WERI-Rb-1 (cell line): ENCODE results near the gene SRMS.
A peak's percentile ranks its signal among the peaks of the same experiment; 100 is the strongest.

Source experiments
- DNase-seq: peaks from one replicate; pipeline ENCODE4 v3.0.0-alpha.2; 2020
- H3K27ac ChIP-seq: fragments of 250-450 bp; sonication (Bioruptor Pico); 2 replicates; pipeline ENCODE4 v1.5.1; 2020; ENCODE audit warnings: mild to moderate bottlenecking, moderate library complexity
- H3K27me3 ChIP-seq: fragments of 250-450 bp; sonication (Bioruptor Pico); 2 replicates; pipeline ENCODE4 v1.5.1; 2021; ENCODE audit warnings: mild to moderate bottlenecking, low read depth, moderate library complexity; ENCODE audit not compliant: insufficient read depth, severe bottlenecking
- H3K36me3 ChIP-seq: fragments of 250-450 bp; sonication (Bioruptor Pico); 2 replicates; pipeline ENCODE4 v1.5.1; 2020; ENCODE audit warnings: mild to moderate bottlenecking, moderate library complexity
- H3K4me3 ChIP-seq: 2 replicates; pipeline ENCODE4 v1.5.1; 2011; ENCODE audit warnings: low read depth, mild to moderate bottlenecking, control low read depth, low read length
- H3K9me3 ChIP-seq: fragments of 250-450 bp; sonication (Bioruptor Pico); 2 replicates; pipeline ENCODE4 v1.5.1; 2021; ENCODE audit warnings: mild to moderate bottlenecking, moderate library complexity; ENCODE audit not compliant: severe bottlenecking
- CTCF ChIP-seq: IDR thresholded peaks from 2 replicates; pipeline ENCODE4 v1.5.1; 2011; ENCODE audit warnings: low read depth, mild to moderate bottlenecking, control low read depth, inconsistent platforms, low read length

Gene SRMS

GRCh38 chr20:63522981-63523611, 24.5 kb downstream of the SRMS start:
- H3K4me3 ChIP-seq: no peak overlapping the region
- H3K36me3 ChIP-seq: peaks cover 27% of the 10 kb centered on the region
- TF ChIP-seq CTCF: no peak
- H3K27me3 ChIP-seq: no peaks in the 10 kb centered on the region
- DNase-seq: peak; percentile 17
- peaks cover 9% of the 10 kb centered on the region for H3K9me3 ChIP-seq
- no peak overlapping the region for H3K27ac ChIP-seq

GRCh38 chr20:63522091-63522868, 25.3 kb downstream of the SRMS start:
- Histone ChIP-seq H3K9me3 (peaks cover 9% of the 10 kb centered on the region), H3K4me3 (no peak overlapping the region), H3K36me3 (peaks cover 27% of the 10 kb centered on the region), H3K27ac (no peak overlapping the region), H3K27me3 (no peaks in the 10 kb centered on the region)
- DNase-seq: no peak
- TF ChIP-seq CTCF: no peak

DNA sequence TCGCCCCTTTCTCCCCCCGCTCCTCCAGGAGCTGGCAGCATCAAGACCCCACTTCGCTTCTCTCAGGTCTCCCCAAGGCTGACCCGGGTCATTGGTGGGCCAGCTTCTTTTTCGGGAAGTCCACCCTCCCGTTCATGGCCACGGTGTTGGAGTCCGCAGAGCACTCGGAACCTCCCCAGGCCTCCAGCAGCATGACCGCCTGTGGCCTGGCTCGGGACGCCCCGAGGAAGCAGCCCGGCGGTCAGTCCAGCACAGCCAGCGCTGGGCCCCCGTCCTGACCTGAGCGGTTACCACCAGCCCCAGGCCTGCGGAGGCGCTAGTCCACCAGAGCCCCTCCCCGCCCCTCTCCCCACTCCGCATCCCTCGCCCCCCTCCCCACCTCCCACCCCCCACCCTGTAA, 25.9 kb downstream of the SRMS start:
- TF ChIP-seq CTCF: 0 out of 2 replicates have a peak, but pooled peaks have one; percentile 18
- H3K4me3 ChIP-seq: peak overlapping the region; percentile 61

GRCh38 chr20:63520934-63521601, 26.5 kb downstream of the SRMS start:
- TF ChIP-seq CTCF: peak; percentile 14; the same call in 1 of the 2 replicates
- peaks cover 9% of the 10 kb centered on the region for H3K9me3 ChIP-seq
- no peaks in the 10 kb centered on the region for H3K27me3 ChIP-seq
- peak overlapping the region; percentile 96 for H3K27ac ChIP-seq
- H3K36me3 ChIP-seq: peaks cover 27% of the 10 kb centered on the region
- peak; percentile 58 for DNase-seq
- H3K4me3 ChIP-seq: peak overlapping the region; percentile 61

More for the DNA sequence above, 25.9 kb downstream of the SRMS start:
- DNase-seq: peak; percentile 32
- Histone ChIP-seq H3K27ac (peak overlapping the region; percentile 96), H3K9me3 (peaks cover 9% of the 10 kb centered on the region), H3K36me3 (peaks cover 27% of the 10 kb centered on the region), H3K27me3 (no peaks in the 10 kb centered on the region)

DNA sequence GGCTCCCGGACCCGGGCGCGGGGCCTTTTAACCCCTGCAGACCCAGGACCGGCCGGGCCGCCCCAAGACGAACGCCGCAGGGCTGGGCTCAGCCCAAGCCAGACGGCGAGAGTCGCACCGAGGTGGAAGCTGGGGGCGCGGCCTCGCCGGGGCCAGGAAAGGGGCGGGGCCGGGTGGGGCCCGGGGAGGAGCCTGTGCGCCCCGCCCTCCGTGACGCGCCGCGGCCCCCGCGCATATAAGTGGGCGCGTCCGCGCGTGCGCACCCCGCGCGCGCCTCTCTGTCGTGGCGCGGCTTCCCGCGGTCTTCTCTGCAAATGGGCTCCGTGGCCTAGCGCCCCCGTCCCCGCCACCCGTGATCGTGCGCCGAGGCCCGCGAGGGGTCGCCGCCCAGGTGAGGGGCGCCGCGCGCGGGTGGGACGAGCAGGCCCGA, 27.0 kb downstream of the SRMS start, which contains the start of gene PPDPF:
Gene PPDPF, plus strand, starts transcription at position 262 of the 430 bp plus-strand sequence. CDS start 544 bp downstream, outside the sequence.
- peak; percentile 76 for DNase-seq
- Histone ChIP-seq H3K4me3 (peak within 1 kb of the TSS; percentile 61), H3K36me3 (peaks cover 27% of the 10 kb centered on the region), H3K27me3 (no peaks in the 10 kb centered on the region), H3K27ac (peak within 1 kb of the TSS; percentile 96), H3K9me3 (peaks cover 9% of the 10 kb centered on the region)
- TF ChIP-seq CTCF: no peak
